ENCODE measurements around the gene KRTAP2-3.

DNA sequence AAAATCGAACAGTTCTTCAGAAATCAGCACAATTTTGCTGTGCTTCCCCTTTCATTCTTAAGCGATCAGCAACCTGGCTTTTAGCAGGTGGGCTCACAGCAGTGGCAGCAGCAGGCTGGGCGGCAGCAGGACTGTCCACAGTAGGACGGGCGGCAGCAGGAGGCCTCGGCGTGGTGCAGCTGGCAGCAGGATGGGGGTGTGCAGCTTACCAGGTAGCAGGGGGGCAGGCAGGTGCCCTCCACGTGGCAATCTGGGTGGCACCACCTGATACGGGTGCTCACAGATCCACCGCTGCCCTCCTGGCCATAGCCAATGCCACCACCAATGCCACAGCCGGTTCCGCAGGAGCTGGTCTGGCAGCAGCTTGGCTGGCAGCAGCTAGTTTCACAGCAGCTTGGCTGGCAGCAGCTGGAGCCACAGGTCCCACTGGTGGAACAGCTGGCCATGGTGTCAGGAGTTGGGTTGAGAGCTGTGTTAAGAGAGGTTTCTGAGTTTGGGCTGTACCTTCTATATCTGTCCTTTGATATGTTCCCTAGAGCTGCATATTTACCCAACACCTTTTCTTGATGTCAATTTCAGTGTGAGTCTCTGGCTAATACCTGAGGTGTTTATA lies 30.2 kb downstream of the KRTAP2-3 start, which contains the start of gene KRTAP1-4:
- TF ChIP-seq, protein P1, sequence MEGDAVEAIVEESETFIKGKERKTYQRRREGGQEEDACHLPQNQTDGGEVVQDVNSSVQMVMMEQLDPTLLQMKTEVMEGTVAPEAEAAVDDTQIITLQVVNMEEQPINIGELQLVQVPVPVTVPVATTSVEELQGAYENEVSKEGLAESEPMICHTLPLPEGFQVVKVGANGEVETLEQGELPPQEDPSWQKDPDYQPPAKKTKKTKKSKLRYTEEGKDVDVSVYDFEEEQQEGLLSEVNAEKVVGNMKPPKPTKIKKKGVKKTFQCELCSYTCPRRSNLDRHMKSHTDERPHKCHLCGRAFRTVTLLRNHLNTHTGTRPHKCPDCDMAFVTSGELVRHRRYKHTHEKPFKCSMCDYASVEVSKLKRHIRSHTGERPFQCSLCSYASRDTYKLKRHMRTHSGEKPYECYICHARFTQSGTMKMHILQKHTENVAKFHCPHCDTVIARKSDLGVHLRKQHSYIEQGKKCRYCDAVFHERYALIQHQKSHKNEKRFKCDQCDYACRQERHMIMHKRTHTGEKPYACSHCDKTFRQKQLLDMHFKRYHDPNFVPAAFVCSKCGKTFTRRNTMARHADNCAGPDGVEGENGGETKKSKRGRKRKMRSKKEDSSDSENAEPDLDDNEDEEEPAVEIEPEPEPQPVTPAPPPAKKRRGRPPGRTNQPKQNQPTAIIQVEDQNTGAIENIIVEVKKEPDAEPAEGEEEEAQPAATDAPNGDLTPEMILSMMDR (IDR thresholded peaks at IDR 0.05 in 4 of 5, conservative IDR thresholded peaks at IDR 0.05 in 1 of 5), result no peak
- TF ChIP-seq POLR2A (IDR thresholded peaks at IDR 0.05), result no peak
